ENCODE data around the gene IL12RB2. TPM values are rescaled to one million over a fixed set of nuclear protein-coding genes. Genes with fewer than 3 reads are reported as not detected.

Gene IL12RB2
- total and polyA plus RNA-seq, 2 donors (not counting 3 experiments of a cell fraction or from before 2014, with no cell fraction given): 0.42 TPM; not detected in 1

GRCh38 chr1:67298762-67299161, 8.9 kb upstream of the IL12RB2 start:
- Histone ChIP-seq H3K79me2 (ENCODE audit: control insufficient read depth, insufficient read depth, low read length) (no peaks in the 10 kb centered on the region), H3K36me3 (ENCODE audit: control insufficient read depth in 2 of 2, extremely low read depth in 1 of 2, insufficient read depth in 2 of 2, low read length in 2 of 2) (no peaks in the 10 kb centered on the region), H3K4me1 (ENCODE audit: control insufficient read depth, extremely low read depth, insufficient read depth, low read length) (no peaks in the 10 kb centered on the region), H2AFZ (ENCODE audit: low read depth, low read length) (no peak overlapping the region), H3K9ac (replicated peaks; ENCODE audit: extremely low read depth, insufficient read depth, low read length) (no peak overlapping the region), H4K20me1 (replicated peaks; ENCODE audit: control insufficient read depth, extremely low read depth, insufficient read depth, low read length) (no peaks in the 10 kb centered on the region), H3K27me3 (ENCODE audit: control insufficient read depth in 2 of 2, insufficient read depth in 2 of 2, low read length in 2 of 2) (peaks cover 4 to 8% of the 10 kb centered on the region in 2 experiments), H3K4me2 (ENCODE audit: insufficient read depth, low read length) (no peak overlapping the region), H3K9me1 (replicated peaks; ENCODE audit: control insufficient read depth, extremely low read depth, insufficient read depth, low read length) (no peaks in the 10 kb centered on the region), H3K4me3 (replicated peaks in 1 of 3; ENCODE audit: insufficient read depth in 1 of 3, low read depth in 1 of 3, low read length in 3 of 3) (no peak overlapping the region), H3K27ac (ENCODE audit: insufficient read depth, low read depth, low read length) (no peak overlapping the region), H3K9me3 (replicated peaks; ENCODE audit: control insufficient read depth, insufficient read depth, low read length) (no peaks in the 10 kb centered on the region)
- ChIA-PET CTCF (interaction anchor here (0.9 to 1.3 kb wide), 3 partner anchors 10 to 84 kb away, joined by 3 read pairs; no protein-coding TSS in a partner anchor), POLR2A (no interaction called here)
- no peak for TF ChIP-seq JUN (IDR thresholded peaks at IDR 0.05; ENCODE audit: borderline replicate concordance, insufficient read depth, insufficient read length, low read depth)
- TF ChIP-seq FOS (IDR thresholded peaks at IDR 0.05; ENCODE audit: borderline replicate concordance, insufficient read depth, low read length): no peak
- no peak for TF ChIP-seq EZH2 (IDR thresholded peaks at IDR 0.05; ENCODE audit: borderline replicate concordance, low read depth, low read length, severe bottlenecking)
- TF ChIP-seq, protein P1, sequence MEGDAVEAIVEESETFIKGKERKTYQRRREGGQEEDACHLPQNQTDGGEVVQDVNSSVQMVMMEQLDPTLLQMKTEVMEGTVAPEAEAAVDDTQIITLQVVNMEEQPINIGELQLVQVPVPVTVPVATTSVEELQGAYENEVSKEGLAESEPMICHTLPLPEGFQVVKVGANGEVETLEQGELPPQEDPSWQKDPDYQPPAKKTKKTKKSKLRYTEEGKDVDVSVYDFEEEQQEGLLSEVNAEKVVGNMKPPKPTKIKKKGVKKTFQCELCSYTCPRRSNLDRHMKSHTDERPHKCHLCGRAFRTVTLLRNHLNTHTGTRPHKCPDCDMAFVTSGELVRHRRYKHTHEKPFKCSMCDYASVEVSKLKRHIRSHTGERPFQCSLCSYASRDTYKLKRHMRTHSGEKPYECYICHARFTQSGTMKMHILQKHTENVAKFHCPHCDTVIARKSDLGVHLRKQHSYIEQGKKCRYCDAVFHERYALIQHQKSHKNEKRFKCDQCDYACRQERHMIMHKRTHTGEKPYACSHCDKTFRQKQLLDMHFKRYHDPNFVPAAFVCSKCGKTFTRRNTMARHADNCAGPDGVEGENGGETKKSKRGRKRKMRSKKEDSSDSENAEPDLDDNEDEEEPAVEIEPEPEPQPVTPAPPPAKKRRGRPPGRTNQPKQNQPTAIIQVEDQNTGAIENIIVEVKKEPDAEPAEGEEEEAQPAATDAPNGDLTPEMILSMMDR (IDR thresholded peaks at IDR 0.05; ENCODE audit: extremely low read depth in 1 of 2, insufficient read depth in 1 of 2, low read depth in 1 of 2, low read length in 2 of 2): no peak
- no peak for TF ChIP-seq GATA2 (IDR thresholded peaks at IDR 0.05; ENCODE audit: insufficient read depth, insufficient read length, low read depth, low read length)
- no peak for TF ChIP-seq MAX (IDR thresholded peaks at IDR 0.05; ENCODE audit: insufficient read depth, insufficient read length)
- TF ChIP-seq POLR2AphosphoS5 (IDR thresholded peaks at IDR 0.05; ENCODE audit: insufficient read depth, low read depth, low read length): no peak
- TF ChIP-seq POLR2A (IDR thresholded peaks at IDR 0.05; ENCODE audit: low read depth, low read length): no peak
- no peak for TF ChIP-seq MYC (IDR thresholded peaks at IDR 0.05; ENCODE audit: low read depth, low read length)
- BruUV-seq (replicated peaks): no TSS peak
- dilution Hi-C loops (cut with MboI; ENCODE audit: extremely low pct_ligation_motif_present, low sequenced_read_pairs) (no loop called here), intact Hi-C loops (cut with micrococcal nuclease) (no loop called here)
- no peak for DNase-seq (ENCODE audit: low read depth, low spot score)
- no peak for FAIRE-seq

Data from endothelial cell of umbilical vein (primary cell).